Nephron (organoid): ENCODE measurements around the gene UBASH3A.

Source experiments
- H3K27ac Mint-ChIP-seq, 3 experiments: 2 replicates each; pipeline ENCODE4 v1.8.0; 2020; ENCODE audit warnings: mixed read lengths in 3 of 3, mild to moderate bottlenecking in 2 of 3, moderate library complexity in 1 of 3
- H3K27me3 Mint-ChIP-seq: 2 replicates; pipeline ENCODE4 v1.8.0; 2021; ENCODE audit warnings: low read depth, mild to moderate bottlenecking, moderate library complexity, mixed read lengths
- H3K36me3 Mint-ChIP-seq: 2 replicates; pipeline ENCODE4 v1.8.0; 2020; ENCODE audit warnings: low read depth, mixed read lengths
- H3K4me1 Mint-ChIP-seq: 2 replicates; pipeline ENCODE4 v1.8.0; 2020; ENCODE audit warnings: mixed read lengths
- H3K4me3 Mint-ChIP-seq, 3 experiments: 2 replicates each; pipeline ENCODE4 v1.8.0; 2020; ENCODE audit warnings: mild to moderate bottlenecking in 3 of 3, mixed read lengths in 3 of 3, moderate library complexity in 2 of 3
- H3K9me3 Mint-ChIP-seq: 2 replicates; pipeline ENCODE4 v1.8.0; 2020; ENCODE audit warnings: mixed read lengths
- CTCF ChIP-seq, 3 experiments: fragments of 200-600 bp; sonication (generic); IDR thresholded peaks; one replicate each; pipeline ENCODE4 v1.5.0; 2021; ENCODE audit warnings: antibody characterized with exemption in 3 of 3; ENCODE audit not compliant: unreplicated experiment in 3 of 3

The UBASH3A gene

GRCh38 chr21:42411197-42411869, 7.6 kb downstream of the UBASH3A start:
- Mint-ChIP-seq H3K4me1 (no peaks in the 10 kb centered on the region), H3K27me3 (peaks cover 4% of the 10 kb centered on the region), H3K4me3 (no peak overlapping the region), H3K27ac (no peak overlapping the region), H3K36me3 (no peaks in the 10 kb centered on the region), H3K9me3 (no peaks in the 10 kb centered on the region)
- peak in 1 of 3 experiments; percentile 11 for TF ChIP-seq CTCF (IDR thresholded peaks at IDR 0.05; ENCODE audit: unreplicated experiment in 3 of 3)

GRCh38 chr21:42411891-42412635, 8.4 kb downstream of the UBASH3A start:
- Mint-ChIP-seq H3K27ac (no peak overlapping the region), H3K27me3 (peaks cover 4% of the 10 kb centered on the region), H3K9me3 (no peaks in the 10 kb centered on the region), H3K4me1 (no peaks in the 10 kb centered on the region), H3K4me3 (no peak overlapping the region), H3K36me3 (no peaks in the 10 kb centered on the region)
- TF ChIP-seq CTCF (IDR thresholded peaks at IDR 0.05; ENCODE audit: unreplicated experiment in 3 of 3) = no peak

GRCh38 chr21:42412636-42412933, 8.9 kb downstream of the UBASH3A start:
- H3K36me3 Mint-ChIP-seq = no peaks in the 10 kb centered on the region
- no peak overlapping the region for H3K27ac Mint-ChIP-seq
- no peak for TF ChIP-seq CTCF (IDR thresholded peaks at IDR 0.05; ENCODE audit: unreplicated experiment in 3 of 3)
- no peak overlapping the region for H3K4me3 Mint-ChIP-seq
- H3K9me3 Mint-ChIP-seq = no peaks in the 10 kb centered on the region
- H3K4me1 Mint-ChIP-seq = no peaks in the 10 kb centered on the region
- H3K27me3 Mint-ChIP-seq = peaks cover 4% of the 10 kb centered on the region

GRCh38 chr21:42413093-42413492, 9.4 kb downstream of the UBASH3A start:
- Mint-ChIP-seq H3K27me3 (peaks cover 4% of the 10 kb centered on the region), H3K27ac (no peak overlapping the region), H3K9me3 (no peaks in the 10 kb centered on the region), H3K36me3 (no peaks in the 10 kb centered on the region), H3K4me1 (no peaks in the 10 kb centered on the region), H3K4me3 (no peak overlapping the region)
- TF ChIP-seq CTCF (IDR thresholded peaks at IDR 0.05; ENCODE audit: unreplicated experiment in 3 of 3) = no peak

- TF ChIP-seq CTCF (IDR thresholded peaks at IDR 0.05; ENCODE audit: unreplicated experiment in 3 of 3) = no peak
- Mint-ChIP-seq H3K27ac (no peak overlapping the region), H3K9me3 (no peaks in the 10 kb centered on the region), H3K4me1 (no peaks in the 10 kb centered on the region), H3K4me3 (no peak overlapping the region), H3K36me3 (no peaks in the 10 kb centered on the region), H3K27me3 (peaks cover 8% of the 10 kb centered on the region)
These were observed 9.8 kb downstream of the UBASH3A start for GRCh38 chr21:42413500-42413899.

- H3K9me3 Mint-ChIP-seq = no peaks in the 10 kb centered on the region
- H3K27ac Mint-ChIP-seq = no peak overlapping the region
- H3K4me1 Mint-ChIP-seq = no peaks in the 10 kb centered on the region
- no peaks in the 10 kb centered on the region for H3K36me3 Mint-ChIP-seq
- H3K4me3 Mint-ChIP-seq = no peak overlapping the region
- TF ChIP-seq CTCF (IDR thresholded peaks at IDR 0.05; ENCODE audit: unreplicated experiment in 3 of 3) = no peak
- H3K27me3 Mint-ChIP-seq = peaks cover 9% of the 10 kb centered on the region
These were observed 10.4 kb downstream of the UBASH3A start for GRCh38 chr21:42414066-42414465.
